SJCRH30 (cell line): ENCODE data around the gene CHRNA5. TPM values are rescaled to one million over a fixed set of nuclear protein-coding genes. Genes with fewer than 3 reads are reported as not detected.
"Not testable (repeated sequence)": the region's sequence is repeated elsewhere in the genome, so short reads cannot be mapped to it uniquely, and the experiment has no call there.

Experiments used
- DNase-seq, 2 experiments: peaks; one replicate each; pipeline ENCODE4 v3.0.0-alpha.2; 2015 to 2020
- H3K27ac ChIP-seq: fragments of 250-450 bp; sonication (Bioruptor Pico); 2 replicates; pipeline ENCODE4 v1.5.1; 2020; ENCODE audit warnings: mild to moderate bottlenecking, moderate library complexity
- H3K27me3 ChIP-seq: fragments of 250-450 bp; sonication (Bioruptor Pico); 2 replicates; pipeline ENCODE4 v1.5.1; 2020; ENCODE audit warnings: mild to moderate bottlenecking, moderate library complexity
- H3K36me3 ChIP-seq: fragments of 250-450 bp; sonication (Bioruptor Pico); 2 replicates; pipeline ENCODE4 v1.5.1; 2020; ENCODE audit warnings: mild to moderate bottlenecking, moderate library complexity
- H3K4me1 ChIP-seq: fragments of 250-450 bp; sonication (Bioruptor Pico); 2 replicates; pipeline ENCODE4 v1.5.1; 2020; ENCODE audit warnings: mild to moderate bottlenecking, moderate library complexity
- H3K4me3 ChIP-seq: fragments of 250-450 bp; sonication (Bioruptor Pico); 2 replicates; pipeline ENCODE4 v1.5.1; 2020; ENCODE audit warnings: mild to moderate bottlenecking, moderate library complexity
- H3K9me3 ChIP-seq: fragments of 250-450 bp; sonication (Bioruptor Pico); replicated peaks from 2 replicates; pipeline ENCODE4 v1.5.1; 2020; ENCODE audit warnings: mild to moderate bottlenecking, moderate library complexity
- total RNA-seq: library from RNA; depleted of rRNA; stranded (reverse); fragments of >200 nt; shearing (Covaris generic); gene quantifications from 2 replicates; pipeline ENCODE4 v1.2.3, GENCODE V29; 2014; rRNA removed

The CHRNA5 gene
- 19.2 and 21.7 TPM in 2 replicates for total RNA-seq

- H3K9me3 ChIP-seq, result no peaks in the 10 kb centered on the region
- H3K4me1 ChIP-seq, result no peaks in the 10 kb centered on the region
- peak within 1 kb of the TSS; percentile 77 for H3K4me3 ChIP-seq
- 0 out of 2 replicates have a peak, but pooled peaks cover 3% of the 10 kb centered on the region for H3K27me3 ChIP-seq
- H3K27ac ChIP-seq, result peak within 1 kb of the TSS; percentile 39; the same call in 1 of the 2 replicates
- H3K36me3 ChIP-seq, result no peaks in the 10 kb centered on the region
- peak; percentile 98 for DNase-seq
Observed at GRCh38 chr15:78565097-78565950, at the start of gene CHRNA5. Gene CHRNA5, plus strand, starts transcription at chr15:78565520. Its CDS starts 200 bp downstream, at chr15:78565720.

- not testable (repeated sequence) for H3K9me3 ChIP-seq, DNase-seq, H3K4me1 ChIP-seq, H3K27ac ChIP-seq, H3K27me3 ChIP-seq, H3K36me3 ChIP-seq, H3K4me3 ChIP-seq
Observed at GRCh38 chr15:78520035-78520434, 45.3 kb upstream of the CHRNA5 start.

GRCh38 chr15:78524230-78524629 is 41.1 kb upstream of the CHRNA5 start:
- H3K4me3 ChIP-seq, result no peak overlapping the region
- no peak overlapping the region for H3K27ac ChIP-seq
- DNase-seq, result no peak
- no peaks in the 10 kb centered on the region for H3K27me3 ChIP-seq
- H3K4me1 ChIP-seq, result no peaks in the 10 kb centered on the region
- H3K36me3 ChIP-seq, result no peaks in the 10 kb centered on the region
- H3K9me3 ChIP-seq, result no peaks in the 10 kb centered on the region

GRCh38 chr15:78527325-78527724 is 38.0 kb upstream of the CHRNA5 start:
- Histone ChIP-seq H3K4me1 (no peaks in the 10 kb centered on the region), H3K27ac (no peak overlapping the region), H3K4me3 (no peak overlapping the region), H3K36me3 (no peaks in the 10 kb centered on the region), H3K9me3 (no peaks in the 10 kb centered on the region), H3K27me3 (no peaks in the 10 kb centered on the region)
- DNase-seq, result no peak

GRCh38 chr15:78533331-78533730 is 32.0 kb upstream of the CHRNA5 start:
- Histone ChIP-seq H3K27me3 (no peaks in the 10 kb centered on the region), H3K27ac (no peak overlapping the region), H3K4me1 (no peaks in the 10 kb centered on the region), H3K4me3 (no peak overlapping the region), H3K36me3 (no peaks in the 10 kb centered on the region), H3K9me3 (no peaks in the 10 kb centered on the region)
- no peak for DNase-seq

- H3K4me1 ChIP-seq, result no peaks in the 10 kb centered on the region
- H3K4me3 ChIP-seq, result no peak overlapping the region
- H3K27me3 ChIP-seq, result no peaks in the 10 kb centered on the region
- DNase-seq, result peak in 1 of 2 experiments; percentile 6
- no peaks in the 10 kb centered on the region for H3K9me3 ChIP-seq
- no peak overlapping the region for H3K27ac ChIP-seq
- H3K36me3 ChIP-seq, result no peaks in the 10 kb centered on the region
Observed at GRCh38 chr15:78536134-78536533, 29.2 kb upstream of the CHRNA5 start.

- Histone ChIP-seq H3K4me3 (no peak overlapping the region), H3K4me1 (no peaks in the 10 kb centered on the region; the same call in 1 of the 2 replicates), H3K27me3 (no peaks in the 10 kb centered on the region), H3K36me3 (peaks cover 3% of the 10 kb centered on the region), H3K9me3 (no peaks in the 10 kb centered on the region), H3K27ac (no peak overlapping the region)
- DNase-seq, result no peak
Observed at GRCh38 chr15:78537266-78537905, 27.9 kb upstream of the CHRNA5 start.

GRCh38 chr15:78538358-78538757 is 27.0 kb upstream of the CHRNA5 start:
- Histone ChIP-seq H3K27ac (no peak overlapping the region), H3K36me3 (peaks cover 10% of the 10 kb centered on the region), H3K9me3 (no peaks in the 10 kb centered on the region), H3K27me3 (no peaks in the 10 kb centered on the region), H3K4me3 (no peak overlapping the region), H3K4me1 (no peaks in the 10 kb centered on the region; the same call in 1 of the 2 replicates)
- no peak for DNase-seq

GRCh38 chr15:78539464-78540140 is 25.7 kb upstream of the CHRNA5 start:
- H3K4me1 ChIP-seq, result not testable (repeated sequence)

GRCh38 chr15:78540141-78540870 is 25.0 kb upstream of the CHRNA5 start, which contains the start of gene PSMA4:
Gene PSMA4, plus strand, starts transcription at chr15:78540444. Its CDS starts 1,484 bp downstream, at chr15:78541928.
- peak; percentile 92 to 94 for DNase-seq
- H3K4me3 ChIP-seq, result peak within 1 kb of the TSS; percentile 97

More at GRCh38 chr15:78539464-78540140, 25.7 kb upstream of the CHRNA5 start:
- H3K27me3 ChIP-seq, H3K9me3 ChIP-seq, DNase-seq: not testable (repeated sequence)
- peaks cover 18% of the 10 kb centered on the region for H3K36me3 ChIP-seq
- H3K27ac ChIP-seq, result peak overlapping the region; percentile 87
- H3K4me3 ChIP-seq, result peak overlapping the region; percentile 97

GRCh38 chr15:78540871-78541743 is 24.2 kb upstream of the CHRNA5 start:
- peak overlapping the region; percentile 87 for H3K27ac ChIP-seq
- DNase-seq, result peak in 1 of 2 experiments; percentile 14
- H3K27me3 ChIP-seq, result no peaks in the 10 kb centered on the region
- no peaks in the 10 kb centered on the region; the same call in 1 of the 2 replicates for H3K4me1 ChIP-seq
- peaks cover 33% of the 10 kb centered on the region for H3K36me3 ChIP-seq
- H3K9me3 ChIP-seq, result no peaks in the 10 kb centered on the region
- H3K4me3 ChIP-seq, result peak overlapping the region; percentile 97

More at GRCh38 chr15:78540141-78540870, 25.0 kb upstream of the CHRNA5 start, which contains the start of gene PSMA4:
- Histone ChIP-seq H3K9me3 (no peaks in the 10 kb centered on the region), H3K27me3 (no peaks in the 10 kb centered on the region), H3K27ac (peak within 1 kb of the TSS; percentile 87), H3K4me1 (no peaks in the 10 kb centered on the region; the same call in 1 of the 2 replicates), H3K36me3 (peaks cover 25% of the 10 kb centered on the region)

- Histone ChIP-seq H3K9me3 (no peaks in the 10 kb centered on the region), H3K27me3 (no peaks in the 10 kb centered on the region), H3K4me3 (peak overlapping the region; percentile 97), H3K36me3 (peaks cover 38% of the 10 kb centered on the region), H3K4me1 (no peaks in the 10 kb centered on the region; the same call in 1 of the 2 replicates), H3K27ac (no peak overlapping the region)
- no peak for DNase-seq
Observed at GRCh38 chr15:78541744-78542034, 23.6 kb upstream of the CHRNA5 start.

- Histone ChIP-seq H3K36me3 (peaks cover 47% of the 10 kb centered on the region), H3K27ac (no peak overlapping the region), H3K4me3 (no peak overlapping the region), H3K4me1 (no peaks in the 10 kb centered on the region; the same call in 1 of the 2 replicates), H3K9me3 (no peaks in the 10 kb centered on the region), H3K27me3 (no peaks in the 10 kb centered on the region)
- DNase-seq, result no peak
Observed at GRCh38 chr15:78542647-78543046, 22.7 kb upstream of the CHRNA5 start.
